ENCODE data around the gene PDHA1.

Gene PDHA1

DNA sequence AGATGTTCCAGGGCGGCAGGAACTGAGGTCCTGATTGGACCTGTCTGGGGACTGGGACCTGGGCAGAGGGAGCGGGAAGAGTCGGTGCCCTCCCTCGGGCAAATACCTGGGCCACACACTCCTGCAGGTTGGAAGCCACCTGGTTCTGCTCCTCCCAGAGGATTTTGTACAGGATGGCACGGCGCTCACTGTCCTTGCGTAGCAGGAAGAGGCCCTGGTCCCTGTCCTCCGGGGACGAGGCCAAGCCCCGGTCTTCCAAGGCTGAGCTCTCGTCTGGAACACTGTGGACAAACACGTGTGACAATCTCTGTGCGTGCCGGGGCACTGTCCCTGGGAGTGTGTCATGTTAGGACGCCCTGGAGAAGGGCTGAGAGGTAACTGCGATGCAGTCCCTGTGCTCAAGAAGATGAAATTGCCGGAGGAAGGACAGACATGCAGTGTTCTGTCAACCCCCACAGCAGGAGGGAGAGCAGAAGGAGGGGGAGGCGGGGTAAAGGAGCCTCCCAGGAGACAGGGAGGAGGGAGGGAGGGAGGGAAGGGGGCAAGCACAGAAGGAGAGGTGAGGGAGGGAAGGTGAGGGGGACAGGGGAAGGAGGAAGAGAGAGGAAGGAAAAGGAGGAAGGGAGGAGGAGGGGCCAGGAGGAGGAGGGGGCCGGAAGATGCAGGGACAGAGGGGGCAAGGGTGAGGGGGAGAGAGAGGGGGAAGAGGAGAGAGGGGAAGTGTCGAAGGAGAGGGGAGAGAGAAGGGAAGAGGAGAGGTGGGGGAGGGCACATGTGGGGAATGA lies 29.0 kb downstream of the PDHA1 start:
- H3K9me3 ChIP-seq (ENCODE audit: control insufficient read depth in 5 of 5, low read length in 5 of 5), result no peaks in the 10 kb centered on the region
- peaks cover 0 to 12% (median 10%) of the 10 kb centered on the region in 5 donors for H3K4me1 ChIP-seq (ENCODE audit: control insufficient read depth in 5 of 5, insufficient read depth in 5 of 5, low read length in 5 of 5)
- peak overlapping the region; percentile 47 to 67 (median 59) for H3K4me3 ChIP-seq (ENCODE audit: low read depth in 1 of 5, low read length in 5 of 5)
- H3K36me3 ChIP-seq (ENCODE audit: control insufficient read depth in 5 of 5, insufficient read depth in 5 of 5, low read length in 5 of 5), result no peaks in the 10 kb centered on the region
- peaks cover 0 to 25% (median 13%) of the 10 kb centered on the region in 5 donors for H3K27me3 ChIP-seq (ENCODE audit: control insufficient read depth in 5 of 5, insufficient read depth in 4 of 5, low read length in 5 of 5)
- no peak overlapping the region for H3K27ac ChIP-seq (ENCODE audit: low read depth, low read length)
- H3K9ac ChIP-seq (ENCODE audit: low read length in 5 of 5), result peak overlapping the region in 1 of 5 donors; percentile 31

DNA sequence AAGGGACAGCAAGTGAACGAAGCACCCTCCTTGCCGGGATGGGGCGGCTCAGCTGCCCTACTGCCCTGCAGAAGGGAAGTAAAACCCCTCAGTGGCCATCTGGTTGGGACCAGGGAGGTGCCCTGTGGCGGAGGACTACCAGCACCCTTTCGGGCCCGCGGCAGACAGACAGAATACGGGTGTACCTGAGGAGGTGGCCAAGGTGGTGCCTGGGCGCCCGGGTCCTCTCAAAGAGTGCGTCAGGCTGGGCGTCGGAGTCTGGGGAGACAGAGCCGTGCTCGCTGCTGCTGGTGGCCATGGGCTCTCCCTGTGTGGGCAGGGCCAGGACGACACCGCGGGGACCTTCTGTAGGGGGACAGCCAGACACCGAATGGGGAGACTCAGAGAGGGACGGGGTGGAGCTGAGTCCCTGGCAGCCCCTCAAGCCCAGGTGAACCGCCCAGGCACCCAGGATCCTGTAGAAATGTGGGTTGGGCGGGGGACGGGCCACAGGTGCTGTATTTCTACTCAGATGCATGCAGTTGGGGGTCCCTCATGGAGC lies 29.7 kb downstream of the PDHA1 start:
- no peak overlapping the region for H3K9ac ChIP-seq (ENCODE audit: low read length in 5 of 5)
- H3K27ac ChIP-seq (ENCODE audit: low read depth, low read length), result no peak overlapping the region
- H3K4me1 ChIP-seq (ENCODE audit: control insufficient read depth in 5 of 5, insufficient read depth in 5 of 5, low read length in 5 of 5), result peaks cover 0 to 12% (median 10%) of the 10 kb centered on the region in 5 donors
- H3K9me3 ChIP-seq (ENCODE audit: control insufficient read depth in 5 of 5, low read length in 5 of 5), result peaks cover 0 to 4% (median 0%) of the 10 kb centered on the region in 5 donors
- no peak overlapping the region for H3K4me3 ChIP-seq (ENCODE audit: low read depth in 1 of 5, low read length in 5 of 5)
- peaks cover 0 to 26% (median 16%) of the 10 kb centered on the region in 5 donors for H3K27me3 ChIP-seq (ENCODE audit: control insufficient read depth in 5 of 5, insufficient read depth in 4 of 5, low read length in 5 of 5)
- no peaks in the 10 kb centered on the region for H3K36me3 ChIP-seq (ENCODE audit: control insufficient read depth in 5 of 5, insufficient read depth in 5 of 5, low read length in 5 of 5)

DNA sequence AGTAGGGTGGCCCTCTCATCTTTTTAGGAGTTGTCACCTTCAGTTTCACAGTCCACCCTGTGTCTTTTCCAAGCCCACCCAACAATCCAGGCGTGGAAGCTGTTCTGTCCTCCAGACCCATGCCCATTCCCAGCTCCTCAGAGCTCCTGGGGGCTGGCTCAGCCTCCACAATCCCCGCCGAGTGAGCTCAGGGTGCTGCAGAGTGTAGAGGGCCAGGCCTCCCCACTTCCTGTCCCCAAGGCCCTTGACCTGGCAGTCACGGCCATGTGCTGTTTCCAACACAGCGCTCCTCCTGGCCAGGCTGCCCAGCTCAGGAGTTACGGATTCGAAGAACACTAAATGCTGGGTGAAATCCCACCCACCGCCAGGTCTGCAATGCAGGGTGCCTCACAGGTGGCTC lies 31.8 kb downstream of the PDHA1 start:
- peaks cover 3 to 30% (median 16%) of the 10 kb centered on the region in 5 donors for H3K27me3 ChIP-seq (ENCODE audit: control insufficient read depth in 5 of 5, insufficient read depth in 4 of 5, low read length in 5 of 5)
- H3K4me1 ChIP-seq (ENCODE audit: control insufficient read depth in 5 of 5, insufficient read depth in 5 of 5, low read length in 5 of 5), result peaks cover 0 to 12% (median 10%) of the 10 kb centered on the region in 5 donors
- H3K9ac ChIP-seq (ENCODE audit: low read length in 5 of 5), result no peak overlapping the region
- H3K9me3 ChIP-seq (ENCODE audit: control insufficient read depth in 5 of 5, low read length in 5 of 5), result peaks cover 0 to 4% (median 0%) of the 10 kb centered on the region in 5 donors
- H3K27ac ChIP-seq (ENCODE audit: low read depth, low read length), result no peak overlapping the region
- H3K36me3 ChIP-seq (ENCODE audit: control insufficient read depth in 5 of 5, insufficient read depth in 5 of 5, low read length in 5 of 5), result no peaks in the 10 kb centered on the region
- H3K4me3 ChIP-seq (ENCODE audit: low read depth in 1 of 5, low read length in 5 of 5), result no peak overlapping the region

DNA sequence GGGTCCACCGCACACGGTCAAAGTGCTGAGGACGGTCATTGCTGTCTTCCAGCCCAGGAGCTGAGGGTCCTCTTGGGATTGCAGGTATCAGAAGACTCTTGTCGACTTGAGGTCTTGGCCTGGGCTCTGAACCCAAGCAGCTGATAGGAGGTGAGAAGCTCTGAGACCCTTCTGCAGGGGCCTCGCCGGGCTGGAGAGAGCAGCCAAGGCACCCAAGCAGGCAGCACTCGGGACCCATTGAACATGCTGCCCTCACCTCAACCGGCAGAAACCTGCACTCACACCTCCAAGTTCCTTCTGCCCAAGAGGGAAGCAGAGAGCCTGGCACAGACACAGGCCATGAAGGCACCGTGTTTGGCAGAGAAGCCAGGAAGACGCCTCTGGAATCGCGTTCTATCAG lies 34.1 kb downstream of the PDHA1 start:
- Histone ChIP-seq H3K4me1 (ENCODE audit: control insufficient read depth in 5 of 5, insufficient read depth in 5 of 5, low read length in 5 of 5) (peaks cover 0 to 9% (median 5%) of the 10 kb centered on the region in 5 donors), H3K4me3 (ENCODE audit: low read depth in 1 of 5, low read length in 5 of 5) (no peak overlapping the region), H3K9ac (ENCODE audit: low read length in 5 of 5) (no peak overlapping the region), H3K9me3 (ENCODE audit: control insufficient read depth in 5 of 5, low read length in 5 of 5) (peaks cover 0 to 4% (median 0%) of the 10 kb centered on the region in 5 donors), H3K36me3 (ENCODE audit: control insufficient read depth in 5 of 5, insufficient read depth in 5 of 5, low read length in 5 of 5) (no peaks in the 10 kb centered on the region), H3K27ac (ENCODE audit: low read depth, low read length) (no peak overlapping the region), H3K27me3 (ENCODE audit: control insufficient read depth in 5 of 5, insufficient read depth in 4 of 5, low read length in 5 of 5) (peaks cover 12 to 36% (median 16%) of the 10 kb centered on the region in 5 donors)

DNA sequence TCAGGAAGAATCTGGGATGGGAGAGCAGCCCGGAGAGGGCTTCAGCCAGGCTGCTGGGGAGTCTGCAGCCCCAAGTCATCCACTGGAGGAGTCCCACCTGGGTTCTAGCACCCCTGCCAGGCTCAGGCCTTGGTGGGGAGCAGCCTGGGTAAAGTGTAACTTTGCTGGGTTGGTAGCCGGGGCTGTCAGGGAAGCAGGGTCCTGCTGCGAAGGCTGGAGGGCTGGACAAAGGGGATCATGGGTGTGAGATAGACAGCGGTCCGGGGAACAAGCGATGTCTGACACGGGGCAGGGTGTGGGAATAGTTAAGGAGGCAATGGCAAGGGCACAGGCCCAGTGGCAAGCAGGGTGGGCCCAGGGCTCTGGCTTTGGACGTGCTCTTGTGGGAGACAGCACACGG lies 37.6 kb downstream of the PDHA1 start:
- Histone ChIP-seq H3K27ac (ENCODE audit: low read depth, low read length) (no peak overlapping the region), H3K27me3 (ENCODE audit: control insufficient read depth in 5 of 5, insufficient read depth in 4 of 5, low read length in 5 of 5) (peaks cover under 1 to 19% (median 15%) of the 10 kb centered on the region in 5 donors), H3K4me1 (ENCODE audit: control insufficient read depth in 5 of 5, insufficient read depth in 5 of 5, low read length in 5 of 5) (peaks cover 0 to 2% (median 0%) of the 10 kb centered on the region in 5 donors), H3K9me3 (ENCODE audit: control insufficient read depth in 5 of 5, low read length in 5 of 5) (peaks cover 3 to 13% (median 5%) of the 10 kb centered on the region in 5 donors), H3K9ac (ENCODE audit: low read length in 5 of 5) (no peak overlapping the region), H3K36me3 (ENCODE audit: control insufficient read depth in 5 of 5, insufficient read depth in 5 of 5, low read length in 5 of 5) (no peaks in the 10 kb centered on the region), H3K4me3 (ENCODE audit: low read depth in 1 of 5, low read length in 5 of 5) (no peak overlapping the region)

DNA sequence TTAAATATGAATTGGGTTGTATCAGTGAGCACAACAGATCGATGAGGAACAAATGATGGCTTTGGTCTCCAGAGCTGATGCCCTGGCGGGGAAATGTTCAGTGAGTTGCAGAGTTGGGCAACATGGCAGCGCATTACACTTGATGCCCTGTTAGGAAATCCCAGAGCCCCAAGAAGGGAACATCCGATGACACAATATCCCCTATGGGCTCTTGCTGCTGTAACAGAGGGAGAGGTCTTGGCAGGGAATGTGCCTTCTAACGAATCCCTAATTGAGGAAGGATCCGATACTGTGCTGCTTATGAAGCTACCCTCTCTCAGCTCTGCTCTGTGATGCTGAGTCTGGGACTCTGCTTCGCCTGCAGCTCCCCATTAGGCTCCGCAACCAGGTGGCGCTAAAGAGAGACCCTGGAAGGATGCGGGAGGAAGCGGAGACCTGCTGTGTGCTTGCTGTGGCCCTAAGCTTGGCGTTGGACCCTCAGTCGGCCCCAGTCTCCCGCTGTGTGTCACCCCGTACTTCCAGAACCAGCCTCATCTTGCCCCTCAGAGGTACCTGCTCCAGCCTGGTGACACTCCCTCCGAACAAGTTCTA lies 38.9 kb downstream of the PDHA1 start:
- Histone ChIP-seq H3K9ac (ENCODE audit: low read length in 5 of 5) (no peak overlapping the region), H3K4me3 (ENCODE audit: low read depth in 1 of 5, low read length in 5 of 5) (no peak overlapping the region), H3K36me3 (ENCODE audit: control insufficient read depth in 5 of 5, insufficient read depth in 5 of 5, low read length in 5 of 5) (no peaks in the 10 kb centered on the region), H3K27me3 (ENCODE audit: control insufficient read depth in 5 of 5, insufficient read depth in 4 of 5, low read length in 5 of 5) (peaks cover under 1 to 18% (median 13%) of the 10 kb centered on the region in 5 donors), H3K4me1 (ENCODE audit: control insufficient read depth in 5 of 5, insufficient read depth in 5 of 5, low read length in 5 of 5) (peaks cover 0 to 2% (median 0%) of the 10 kb centered on the region in 5 donors), H3K27ac (ENCODE audit: low read depth, low read length) (no peak overlapping the region), H3K9me3 (ENCODE audit: control insufficient read depth in 5 of 5, low read length in 5 of 5) (peaks cover 3 to 13% (median 5%) of the 10 kb centered on the region in 5 donors)

DNA sequence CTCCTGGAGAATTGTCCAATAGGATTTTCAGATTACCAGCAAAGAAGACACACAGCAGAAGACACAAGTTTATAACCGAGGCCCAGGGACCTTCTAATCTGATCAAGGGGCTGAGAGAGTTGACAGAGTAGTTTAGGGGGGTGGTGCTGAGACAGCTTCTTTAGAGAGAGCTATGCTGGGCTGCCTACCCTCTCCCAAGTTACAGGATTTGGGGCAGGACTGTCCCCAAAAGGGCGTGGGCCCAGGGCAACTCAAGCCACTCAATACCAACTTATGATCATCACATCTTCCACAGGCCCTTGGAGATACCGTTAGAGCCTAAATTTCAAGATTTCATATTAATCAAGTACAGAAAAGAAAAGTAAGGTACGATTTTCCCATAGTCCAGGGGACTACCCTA lies 43.0 kb downstream of the PDHA1 start:
- no peak overlapping the region for H3K4me3 ChIP-seq (ENCODE audit: low read depth in 1 of 5, low read length in 5 of 5)
- no peak overlapping the region for H3K27ac ChIP-seq (ENCODE audit: low read depth, low read length)
- H3K4me1 ChIP-seq (ENCODE audit: control insufficient read depth in 5 of 5, insufficient read depth in 5 of 5, low read length in 5 of 5), result no peaks in the 10 kb centered on the region
- peaks cover 0 to 7% (median 5%) of the 10 kb centered on the region in 5 donors for H3K27me3 ChIP-seq (ENCODE audit: control insufficient read depth in 5 of 5, insufficient read depth in 4 of 5, low read length in 5 of 5)
- H3K9me3 ChIP-seq (ENCODE audit: control insufficient read depth in 5 of 5, low read length in 5 of 5), result peaks cover 3 to 10% (median 5%) of the 10 kb centered on the region in 5 donors
- H3K36me3 ChIP-seq (ENCODE audit: control insufficient read depth in 5 of 5, insufficient read depth in 5 of 5, low read length in 5 of 5), result no peaks in the 10 kb centered on the region
- no peak overlapping the region for H3K9ac ChIP-seq (ENCODE audit: low read length in 5 of 5)

DNA sequence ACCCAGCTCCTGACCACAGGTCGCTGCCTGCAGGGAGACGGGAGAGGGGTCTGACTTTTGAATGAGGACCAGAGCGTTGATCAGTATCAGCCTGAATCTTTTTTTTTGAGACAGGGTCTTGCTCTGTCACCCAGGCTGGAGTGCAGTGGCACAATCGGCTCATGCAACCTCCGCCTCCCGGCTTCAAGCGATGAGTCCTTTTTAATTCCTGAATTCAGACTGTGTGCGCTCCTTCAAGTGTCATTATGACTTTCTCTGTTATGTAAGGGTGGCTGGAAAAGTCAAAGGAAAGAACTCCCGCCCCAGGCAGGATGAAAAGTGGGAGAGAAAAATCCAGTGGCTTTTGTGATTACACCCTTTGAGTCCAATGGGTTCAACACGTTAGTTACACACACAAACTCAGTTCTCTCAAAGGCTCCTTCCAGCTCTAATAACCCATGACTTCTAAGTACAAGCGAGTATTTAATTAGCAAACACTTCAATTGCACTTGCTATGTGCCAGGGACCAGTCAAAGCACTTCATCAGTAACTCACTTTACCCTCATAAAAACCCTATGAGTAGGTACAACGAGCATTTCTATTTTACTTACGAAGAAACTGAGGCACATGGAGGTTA lies 44.4 kb downstream of the PDHA1 start:
- H3K9ac ChIP-seq (ENCODE audit: low read length in 5 of 5), result no peak overlapping the region
- no peaks in the 10 kb centered on the region for H3K4me1 ChIP-seq (ENCODE audit: control insufficient read depth in 5 of 5, insufficient read depth in 5 of 5, low read length in 5 of 5)
- H3K9me3 ChIP-seq (ENCODE audit: control insufficient read depth in 5 of 5, low read length in 5 of 5), result peaks cover 3 to 10% (median 5%) of the 10 kb centered on the region in 5 donors
- H3K27me3 ChIP-seq (ENCODE audit: control insufficient read depth in 5 of 5, insufficient read depth in 4 of 5, low read length in 5 of 5), result peaks cover 0 to 5% (median 2%) of the 10 kb centered on the region in 5 donors
- H3K27ac ChIP-seq (ENCODE audit: low read depth, low read length), result no peak overlapping the region
- H3K4me3 ChIP-seq (ENCODE audit: low read depth in 1 of 5, low read length in 5 of 5), result no peak overlapping the region
- no peaks in the 10 kb centered on the region for H3K36me3 ChIP-seq (ENCODE audit: control insufficient read depth in 5 of 5, insufficient read depth in 5 of 5, low read length in 5 of 5)

DNA sequence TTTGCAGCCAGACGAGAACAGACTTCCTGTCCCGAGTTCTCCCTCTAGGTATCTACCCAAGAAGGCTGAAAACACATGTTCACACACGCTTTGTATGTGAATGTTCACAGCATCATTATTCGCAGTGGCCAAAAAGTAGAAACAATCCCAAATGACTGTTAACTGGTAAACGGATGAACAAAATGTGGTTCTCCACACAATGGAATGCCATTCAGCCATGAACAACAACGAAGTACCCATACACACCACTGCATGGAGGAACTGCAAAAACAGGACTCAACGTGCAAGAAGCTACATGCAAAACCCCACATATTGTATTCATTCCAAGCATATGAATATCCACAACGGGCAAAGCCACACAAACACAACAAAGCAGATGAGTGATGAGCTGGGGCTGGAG lies 45.0 kb downstream of the PDHA1 start:
- no peaks in the 10 kb centered on the region for H3K36me3 ChIP-seq (ENCODE audit: control insufficient read depth in 5 of 5, insufficient read depth in 5 of 5, low read length in 5 of 5)
- H3K9ac ChIP-seq (ENCODE audit: low read length in 5 of 5), result no peak overlapping the region
- no peak overlapping the region for H3K27ac ChIP-seq (ENCODE audit: low read depth, low read length)
- no peaks in the 10 kb centered on the region for H3K4me1 ChIP-seq (ENCODE audit: control insufficient read depth in 5 of 5, insufficient read depth in 5 of 5, low read length in 5 of 5)
- no peak overlapping the region for H3K4me3 ChIP-seq (ENCODE audit: low read depth in 1 of 5, low read length in 5 of 5)
- peaks cover 3 to 10% (median 5%) of the 10 kb centered on the region in 5 donors for H3K9me3 ChIP-seq (ENCODE audit: control insufficient read depth in 5 of 5, low read length in 5 of 5)
- H3K27me3 ChIP-seq (ENCODE audit: control insufficient read depth in 5 of 5, insufficient read depth in 4 of 5, low read length in 5 of 5), result peaks cover 0 to 5% (median 2%) of the 10 kb centered on the region in 5 donors
